ENCODE results near the gene KIRREL3. TPM values are rescaled to one million over a fixed set of nuclear protein-coding genes. Genes with fewer than 3 reads are reported as not detected.

KIRREL3 gene
- polyA plus RNA-seq, 1 donor: 2.1 TPM

DNA sequence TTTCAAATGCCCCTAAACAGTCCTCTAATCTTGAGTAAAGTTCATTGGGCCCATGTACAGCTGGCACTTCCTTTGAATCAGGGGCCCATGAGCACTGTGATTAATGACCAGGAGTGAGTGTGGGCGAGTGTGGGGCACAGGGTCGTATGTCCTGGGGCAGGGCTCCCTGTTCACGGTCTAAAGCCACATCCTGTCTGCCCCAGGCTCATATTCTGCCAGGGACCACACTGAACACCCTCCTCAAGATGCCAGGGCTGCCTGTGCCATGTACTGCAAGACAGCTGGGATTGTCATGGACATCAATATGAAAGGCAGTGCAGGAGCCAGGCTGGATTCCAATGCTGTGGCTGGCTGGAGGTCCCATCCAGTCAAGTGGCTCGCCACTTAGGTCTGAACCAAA, 130.5 kb downstream of the KIRREL3 start:
- no peak for DNase-seq

- DNase-seq: no peak
Measured at GRCh38 chr11:126868741-126869140, 131.8 kb downstream of the KIRREL3 start.

DNA sequence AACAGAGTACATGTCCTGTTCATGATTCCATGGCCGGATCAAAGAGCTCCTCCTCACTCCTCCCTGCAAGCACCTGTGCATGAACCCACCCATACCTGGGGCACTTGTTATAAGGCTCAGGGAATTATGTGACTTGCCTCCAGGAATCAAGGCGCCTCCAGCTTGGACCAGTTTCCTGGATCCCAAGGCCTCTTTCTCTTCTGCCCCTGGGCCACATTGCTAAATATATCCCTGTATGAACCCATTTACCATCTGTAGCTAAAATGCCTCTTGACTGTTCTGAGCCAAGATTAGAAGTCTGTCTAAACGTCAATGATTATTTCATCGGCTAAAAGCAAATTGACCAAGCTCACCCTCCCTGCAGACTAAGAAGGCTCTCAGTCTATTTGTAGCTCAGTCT, 135.6 kb downstream of the KIRREL3 start:
- no peak for DNase-seq

- no peak for DNase-seq
Measured at GRCh38 chr11:126863294-126863997, 137.1 kb downstream of the KIRREL3 start.

GRCh38 chr11:126862664-126863243, 137.8 kb downstream of the KIRREL3 start:
- DNase-seq: no peak

DNA sequence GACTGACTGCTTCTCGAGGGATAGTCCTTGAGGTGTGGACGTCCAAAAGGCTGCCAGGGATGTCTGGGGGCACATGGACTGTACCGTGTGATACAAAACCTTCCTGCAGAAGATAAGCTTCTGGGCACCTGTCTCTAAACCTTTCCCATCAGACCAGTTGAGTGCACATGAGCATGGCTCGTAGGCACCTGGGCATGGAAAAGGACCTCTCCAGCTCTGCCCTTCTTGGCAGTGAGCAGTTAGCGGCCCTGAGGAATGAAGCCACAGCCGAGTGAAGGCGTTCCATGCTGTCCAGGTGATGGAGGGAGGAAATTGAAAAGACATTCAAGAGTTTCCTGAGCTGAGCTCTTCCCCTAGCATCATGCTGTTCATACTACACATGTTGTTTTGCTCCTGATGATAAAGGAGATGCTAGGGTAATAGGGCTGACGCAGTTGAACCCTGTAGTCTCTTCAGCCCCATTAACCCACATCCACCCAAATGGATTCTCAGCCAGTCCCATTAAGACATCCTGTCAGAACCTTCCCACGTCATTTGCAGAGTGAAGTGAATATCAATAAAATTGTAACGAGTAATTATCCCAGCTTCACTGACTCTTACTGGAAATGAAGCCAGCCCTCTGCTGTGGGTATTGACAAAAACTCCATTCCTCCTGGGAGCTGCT, 138.6 kb downstream of the KIRREL3 start:
- no peak for DNase-seq

GRCh38 chr11:126857860-126858808, 142.4 kb downstream of the KIRREL3 start:
- no peak for DNase-seq

DNA sequence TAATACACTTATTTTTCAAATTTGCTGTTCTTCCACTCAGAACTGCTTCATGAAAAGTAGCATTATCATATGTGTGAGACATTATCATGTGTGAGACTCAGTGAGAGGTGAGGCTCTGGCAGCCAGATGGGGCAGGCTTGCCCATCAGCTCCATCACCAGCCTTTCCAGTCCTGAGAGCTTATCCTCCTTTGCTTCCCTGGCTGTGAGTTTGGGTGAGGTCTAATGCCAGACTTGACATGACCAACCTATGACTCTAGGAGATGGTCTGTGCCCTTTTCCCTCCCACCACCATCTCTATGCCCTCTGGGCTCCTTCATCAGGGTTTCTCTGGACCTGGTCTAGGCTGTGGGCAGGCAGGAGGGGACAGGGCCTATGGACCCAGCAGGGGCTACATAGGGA, 145.0 kb downstream of the KIRREL3 start:
- no peak for DNase-seq

GRCh38 chr11:126853732-126854131, 146.8 kb downstream of the KIRREL3 start:
- DNase-seq: no peak

DNA sequence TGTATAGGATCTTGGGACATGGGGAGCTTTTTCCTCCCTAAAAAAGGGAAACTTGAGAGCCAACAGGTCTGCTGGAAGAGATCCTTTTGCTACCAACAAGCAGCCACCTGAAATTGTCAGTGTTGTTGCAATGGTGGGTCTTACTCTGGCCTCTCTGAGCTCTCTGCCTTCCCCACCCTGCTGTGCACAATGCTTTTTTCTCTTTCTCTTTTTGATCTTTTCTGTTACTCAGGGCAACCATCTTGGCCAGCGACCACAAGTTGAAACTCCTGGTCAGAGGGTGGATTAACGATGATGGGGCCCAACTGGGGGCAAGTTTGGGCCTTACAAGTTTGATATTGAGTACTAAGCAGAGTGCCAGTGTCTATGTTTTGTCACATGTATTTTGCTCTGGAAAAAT, 155.8 kb downstream of the KIRREL3 start:
- no peak for DNase-seq

DNA sequence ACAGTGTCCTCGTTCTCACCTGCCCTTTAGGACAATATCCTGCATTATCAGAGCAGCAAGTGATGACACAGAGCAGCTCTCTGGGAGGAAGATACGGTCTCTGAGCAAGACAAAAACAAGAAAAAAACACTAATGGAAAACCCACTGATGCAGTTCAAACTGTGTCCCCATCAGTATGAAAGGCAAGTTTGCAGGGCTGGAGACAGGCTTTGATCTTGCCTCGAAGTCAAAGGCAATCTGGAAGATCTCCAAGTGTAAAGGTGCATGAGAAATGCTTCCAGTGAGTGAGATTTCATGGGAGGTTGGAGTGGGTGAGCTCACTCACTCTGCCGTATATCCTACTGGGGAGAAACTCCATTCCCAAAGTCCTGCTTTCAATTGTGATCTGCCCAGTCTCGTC, 157.5 kb downstream of the KIRREL3 start:
- no peak for DNase-seq

- no peak for DNase-seq
Measured at GRCh38 chr11:126841999-126842398, 158.6 kb downstream of the KIRREL3 start.

DNA sequence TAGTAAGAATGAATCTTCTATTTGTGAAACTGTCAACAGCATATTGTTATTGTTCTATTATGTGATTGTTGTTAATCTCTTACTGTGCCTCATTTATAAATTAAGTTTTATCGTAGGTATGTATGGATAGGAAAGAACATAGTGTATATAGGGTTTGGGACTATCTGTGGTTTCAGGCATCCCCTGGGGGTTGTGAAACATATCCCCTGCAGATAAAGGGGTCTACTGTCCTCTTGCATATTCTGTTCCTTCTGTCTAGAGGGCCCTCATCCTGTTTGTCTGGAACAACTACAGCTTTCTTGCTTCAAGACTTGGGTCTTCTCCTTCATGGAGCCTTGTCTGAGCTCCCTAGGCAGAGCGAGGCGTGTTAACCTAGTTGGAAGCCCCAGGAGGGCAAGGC, 159.6 kb downstream of the KIRREL3 start:
- no peak for DNase-seq

DNA sequence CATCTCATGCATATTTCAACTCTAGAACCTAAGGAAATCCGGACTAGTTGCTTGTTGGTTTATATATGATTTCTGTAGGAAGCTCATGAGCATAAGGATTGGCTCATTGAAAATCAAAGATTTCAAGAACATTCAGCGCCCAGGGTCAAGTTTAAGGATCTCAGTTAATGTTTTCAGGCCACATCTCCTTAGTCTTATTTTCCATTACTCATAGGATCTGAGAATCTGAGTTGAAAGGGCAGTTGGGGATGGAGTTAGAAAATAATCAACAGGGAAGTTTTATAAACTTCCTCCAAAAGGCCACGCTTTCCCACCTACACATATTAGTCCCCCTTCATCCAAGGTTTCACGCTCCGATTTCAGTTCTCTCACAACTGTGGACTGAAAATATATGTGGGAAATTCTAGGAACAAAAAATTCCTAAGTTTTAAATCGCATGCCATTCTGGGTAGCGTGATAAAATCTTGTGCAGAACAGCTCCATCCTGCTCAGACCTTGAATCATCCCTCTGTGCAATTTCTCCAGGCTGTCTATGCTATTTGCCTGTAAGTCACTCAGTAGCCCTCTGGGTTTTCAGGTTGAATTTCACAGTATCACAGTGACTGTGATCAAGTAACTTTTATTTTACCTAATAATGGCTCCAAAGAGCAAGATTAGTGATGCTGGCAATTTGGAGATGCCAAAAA, 160.2 kb downstream of the KIRREL3 start:
- DNase-seq: no peak

GRCh38 chr11:126839496-126839895, 161.1 kb downstream of the KIRREL3 start:
- no peak for DNase-seq

GRCh38 chr11:126838779-126839178, 161.8 kb downstream of the KIRREL3 start:
- DNase-seq: no peak

GRCh38 chr11:126837581-126837980, 163.0 kb downstream of the KIRREL3 start:
- no peak for DNase-seq

- no peak for DNase-seq
Measured at GRCh38 chr11:126834573-126834972, 166.0 kb downstream of the KIRREL3 start.

GRCh38 chr11:126834149-126834548, 166.4 kb downstream of the KIRREL3 start:
- DNase-seq: no peak

DNA sequence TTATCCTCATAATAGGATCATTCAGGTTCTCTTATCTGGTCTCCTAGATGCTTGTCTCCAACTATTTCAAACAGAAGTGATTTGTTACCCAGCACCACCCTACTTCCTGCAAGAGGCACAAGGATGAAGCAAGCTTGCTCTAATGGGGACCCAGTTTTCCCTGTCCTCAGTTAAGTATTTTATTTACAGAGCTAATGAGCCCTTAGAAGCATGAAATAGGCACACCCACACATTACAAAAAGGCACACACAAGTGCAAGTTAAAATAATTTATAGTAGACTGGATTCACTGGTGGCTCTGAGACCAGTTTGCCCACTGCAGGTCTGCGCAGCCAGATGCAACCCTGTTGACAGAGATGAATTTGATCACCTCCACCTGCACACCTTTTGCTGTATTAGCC, 167.5 kb downstream of the KIRREL3 start:
- no peak for DNase-seq

- no peak for DNase-seq
Measured at GRCh38 chr11:126832387-126832786, 168.2 kb downstream of the KIRREL3 start.

Measured in left kidney (tissue), 2 donors.